ENCODE results near the gene SAMD11.

Gene SAMD11

GRCh38 chr1:918843-919242 is 4.9 kb upstream of the SAMD11 start:
- no peak for DNase-seq

- DNase-seq = no peak
Measured at GRCh38 chr1:919271-919872, 4.4 kb upstream of the SAMD11 start.

- DNase-seq = no peak
Measured at GRCh38 chr1:920010-920409, 3.7 kb upstream of the SAMD11 start.

DNA sequence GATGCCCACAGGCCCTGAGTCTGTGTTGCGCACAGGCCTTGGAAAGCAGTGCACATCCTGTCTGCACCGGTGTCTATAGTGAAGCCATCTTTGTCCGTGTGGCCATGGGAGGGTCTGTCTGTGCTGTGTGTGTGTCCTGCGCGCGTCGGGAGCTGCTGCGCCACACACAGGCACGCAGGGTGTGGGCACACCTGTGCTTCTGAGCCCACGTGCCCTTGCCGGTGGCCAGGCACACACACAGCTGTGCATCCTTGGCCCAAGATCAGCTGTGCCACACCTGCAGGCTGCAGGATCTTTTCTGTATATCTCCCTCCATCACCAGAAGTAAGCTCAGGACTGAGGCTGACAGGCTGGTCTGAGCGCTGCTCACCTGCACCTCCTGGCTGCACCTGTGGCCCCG is 3.2 kb upstream of the SAMD11 start:
- DNase-seq = no peak

DNA sequence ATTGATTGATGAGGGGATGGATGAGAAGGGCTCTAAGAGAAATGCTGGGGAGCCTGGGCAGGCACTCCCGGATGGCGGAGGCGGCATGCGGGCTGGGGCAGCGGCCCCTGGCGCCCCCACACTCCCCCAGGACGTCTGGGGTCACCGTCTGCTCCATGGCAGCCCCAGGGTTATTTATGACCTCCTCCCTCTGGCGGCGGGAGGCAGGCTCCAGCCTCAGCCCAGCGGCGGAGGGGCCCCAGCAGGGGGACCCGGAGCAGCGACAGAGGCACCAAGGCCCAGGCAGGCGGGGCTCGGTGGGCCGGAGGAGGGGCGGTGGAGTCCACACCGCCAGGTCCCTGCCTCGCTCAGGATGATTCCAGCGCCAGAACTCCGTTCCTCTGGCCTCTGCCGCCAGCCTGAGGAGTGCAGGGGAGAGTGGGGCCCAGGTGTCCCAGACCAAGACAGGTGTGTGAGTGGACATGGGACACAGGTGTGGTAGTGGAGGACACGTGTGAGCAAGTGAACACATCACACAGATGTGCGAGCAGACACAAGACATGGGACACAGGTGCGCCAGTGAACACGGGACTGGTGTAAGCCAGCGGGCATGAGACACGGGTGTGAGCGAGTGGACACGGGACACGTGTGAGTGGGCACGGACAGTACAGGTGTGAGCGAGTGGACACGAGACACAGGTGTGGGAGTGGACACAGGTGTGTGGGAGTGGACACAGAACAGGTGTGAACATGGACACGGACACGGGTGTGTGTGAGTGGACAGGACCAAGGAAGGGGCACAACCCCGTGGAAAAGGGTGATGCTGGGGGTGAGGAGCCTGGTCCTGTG is 2.5 kb upstream of the SAMD11 start:
- peak; percentile 51 for DNase-seq

DNA sequence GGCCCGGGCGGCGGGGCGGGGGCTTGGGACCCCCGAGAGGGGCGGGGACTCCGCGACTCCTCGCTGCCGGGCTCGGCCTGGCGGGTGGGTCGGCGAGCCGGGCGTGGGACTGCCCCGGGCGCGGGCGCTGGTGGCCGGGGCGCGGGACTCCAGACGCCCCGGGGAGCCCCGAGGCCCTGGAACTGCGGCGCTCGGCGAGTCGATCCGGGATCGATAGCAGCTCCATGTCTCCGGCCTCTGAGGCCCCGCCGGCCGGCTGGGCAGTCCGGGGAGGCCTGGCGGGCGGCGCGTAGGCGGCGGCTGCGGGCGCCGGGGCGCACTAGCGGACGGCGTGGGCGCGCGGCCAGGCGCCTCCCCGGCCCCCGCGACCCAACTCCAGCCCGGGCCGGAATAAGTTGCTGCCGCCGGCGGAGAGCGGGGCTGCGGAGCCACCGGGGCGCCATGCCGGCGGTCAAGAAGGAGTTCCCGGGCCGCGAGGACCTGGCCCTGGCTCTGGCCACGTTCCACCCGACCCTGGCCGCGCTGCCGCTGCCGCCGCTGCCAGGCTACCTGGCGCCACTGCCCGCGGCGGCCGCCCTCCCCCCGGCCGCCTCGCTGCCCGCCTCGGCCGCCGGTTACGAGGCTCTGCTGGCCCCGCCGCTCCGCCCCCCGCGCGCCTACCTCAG is 400 bp downstream of the SAMD11 start:
- no peak for DNase-seq

DNA sequence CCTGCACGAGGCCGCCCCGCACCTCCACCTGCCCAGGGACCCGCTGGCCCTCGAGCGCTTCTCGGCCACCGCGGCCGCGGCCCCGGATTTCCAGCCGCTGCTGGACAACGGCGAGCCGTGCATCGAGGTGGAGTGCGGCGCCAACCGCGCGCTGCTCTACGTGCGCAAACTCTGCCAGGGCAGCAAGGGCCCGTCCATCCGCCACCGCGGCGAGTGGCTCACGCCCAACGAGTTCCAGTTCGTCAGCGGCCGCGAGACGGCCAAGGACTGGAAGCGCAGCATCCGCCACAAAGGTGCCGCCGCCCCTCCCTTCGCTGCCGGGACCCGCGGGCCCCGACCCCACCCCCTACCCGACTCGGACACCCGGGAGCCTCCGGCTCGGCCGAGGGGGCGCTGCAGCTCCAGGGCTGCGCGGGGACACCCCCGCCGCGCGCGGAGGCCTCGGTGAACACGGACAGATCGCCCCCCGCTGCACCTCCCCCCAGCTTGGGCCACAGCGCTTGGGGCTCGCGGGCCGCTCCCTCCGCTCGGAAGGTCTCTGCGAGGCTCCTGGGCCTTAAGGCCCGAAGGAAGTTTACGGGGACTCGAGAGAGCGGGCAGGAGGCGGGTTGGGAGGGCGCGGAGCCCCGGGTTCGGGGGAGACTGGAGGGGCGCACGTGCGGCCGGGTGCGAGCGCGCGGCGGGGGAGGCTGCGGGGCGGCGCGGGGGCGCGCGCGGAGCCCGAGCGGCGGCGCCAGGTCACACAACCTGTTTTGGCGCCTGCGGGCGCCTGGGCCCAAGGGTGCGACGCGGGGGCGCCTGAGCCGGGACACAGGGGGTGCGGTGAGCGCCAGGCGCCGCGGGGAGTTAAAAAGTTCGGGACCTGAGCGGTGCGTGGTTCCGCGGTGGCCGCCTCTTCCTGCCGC is 1.2 kb downstream of the SAMD11 start:
- no peak for DNase-seq

GRCh38 chr1:925561-926421 is 2.1 kb downstream of the SAMD11 start:
- DNase-seq = no peak

DNA sequence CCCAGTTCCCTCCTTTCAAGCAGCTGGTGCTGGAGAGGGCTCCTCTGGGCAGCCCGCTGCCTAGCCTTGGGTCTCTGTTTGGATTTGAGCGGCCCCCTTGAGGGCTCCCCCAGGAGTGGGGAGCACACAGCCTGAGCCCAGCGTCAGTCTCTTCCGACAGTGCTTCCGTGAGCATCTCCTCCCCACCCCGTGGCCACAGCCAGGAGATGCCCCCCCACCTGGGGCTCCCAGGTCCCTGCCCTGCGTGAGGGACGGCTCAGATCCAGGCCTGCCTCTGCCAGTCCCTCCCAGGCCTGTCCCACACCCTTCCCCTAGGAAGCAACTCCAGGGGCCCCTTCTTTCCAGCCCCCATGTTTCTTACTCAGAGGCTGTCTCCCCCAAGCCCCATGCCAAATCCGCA is 3.5 kb downstream of the SAMD11 start:
- no peak for DNase-seq

DNA sequence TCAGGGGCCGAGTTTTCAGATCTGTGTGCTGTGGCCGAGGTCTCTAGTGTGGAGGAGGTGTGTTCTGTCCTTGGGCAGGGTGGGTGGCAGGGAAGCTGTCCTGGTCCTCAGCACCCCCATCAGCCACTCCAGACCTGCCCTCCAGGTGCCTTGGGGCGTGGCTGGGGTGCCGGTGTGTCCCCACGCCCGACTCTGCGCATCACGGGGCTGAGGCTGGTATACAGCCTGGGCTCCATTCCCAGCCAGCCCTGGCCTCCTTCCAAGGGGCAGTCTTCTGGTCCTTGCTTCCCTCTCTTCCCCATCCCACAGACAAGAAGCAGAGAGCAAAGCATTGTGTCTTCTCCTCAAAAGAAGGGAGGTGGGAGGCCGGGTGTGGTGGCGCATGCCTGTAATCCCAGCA is 4.0 kb downstream of the SAMD11 start:
- DNase-seq = no peak

DNA sequence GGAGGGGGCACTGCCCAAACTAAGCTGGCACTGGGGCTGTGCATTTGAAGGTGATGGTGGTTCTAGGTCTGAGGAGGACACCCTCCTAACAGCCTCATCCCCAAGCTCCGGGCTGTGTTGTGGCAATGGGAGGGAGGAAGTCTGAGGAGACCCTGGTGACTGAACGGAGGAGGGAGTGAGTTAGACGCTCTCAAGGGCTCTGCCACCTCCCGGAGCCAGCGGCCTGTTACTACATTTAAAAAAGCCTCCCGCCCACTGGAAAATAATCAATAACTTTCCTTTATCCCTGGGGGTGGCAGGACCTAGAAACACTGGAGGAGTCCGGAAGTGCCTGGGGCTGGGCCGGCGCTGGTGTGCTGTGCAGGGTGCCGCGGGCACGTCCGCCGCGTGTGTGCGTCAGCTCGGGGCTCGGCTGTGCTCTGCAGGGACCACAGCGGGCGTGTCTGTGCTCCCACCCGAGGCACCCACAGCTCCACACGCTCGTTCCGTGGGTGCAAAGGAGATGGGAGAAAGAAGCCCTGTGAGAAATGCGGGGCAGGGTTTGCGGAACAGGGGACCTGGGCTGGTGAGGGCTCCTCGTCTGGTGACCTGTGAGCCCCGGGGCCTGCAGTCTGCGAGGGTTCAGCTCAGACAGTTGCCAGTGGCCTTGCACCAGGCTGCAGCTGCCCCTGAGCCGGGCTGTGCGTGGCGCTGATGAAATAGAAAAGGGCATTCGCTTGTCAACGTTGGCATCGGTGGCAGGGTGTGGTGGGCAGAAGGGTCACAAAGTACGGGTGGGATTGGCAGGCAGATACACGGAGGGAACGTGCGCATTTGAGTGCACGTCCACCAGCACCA is 5.3 kb downstream of the SAMD11 start:
- DNase-seq = no peak

- no peak for DNase-seq
Measured at GRCh38 chr1:929712-930632, 6.2 kb downstream of the SAMD11 start.

- DNase-seq = no peak
Measured at GRCh38 chr1:930633-931138, 7.0 kb downstream of the SAMD11 start.

- no peak for DNase-seq
Measured at GRCh38 chr1:931380-932172, 7.9 kb downstream of the SAMD11 start.

DNA sequence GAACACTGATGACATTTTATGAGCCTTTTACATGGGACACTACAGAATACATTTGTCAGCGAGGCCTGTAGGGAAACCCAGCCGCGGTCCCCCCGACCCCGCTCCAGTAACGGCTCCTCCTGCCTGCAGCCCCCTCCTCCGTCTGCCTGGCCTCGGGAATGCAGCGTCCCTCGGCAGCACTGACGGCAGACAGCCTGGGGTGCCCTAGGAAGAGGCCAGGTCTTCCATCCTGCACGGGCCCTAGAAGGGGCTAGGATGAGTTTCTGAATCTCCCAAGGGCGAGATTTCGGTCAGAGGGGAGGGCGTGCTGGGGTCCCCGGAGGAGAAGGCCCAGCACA is 8.4 kb downstream of the SAMD11 start:
- no peak for DNase-seq

DNA sequence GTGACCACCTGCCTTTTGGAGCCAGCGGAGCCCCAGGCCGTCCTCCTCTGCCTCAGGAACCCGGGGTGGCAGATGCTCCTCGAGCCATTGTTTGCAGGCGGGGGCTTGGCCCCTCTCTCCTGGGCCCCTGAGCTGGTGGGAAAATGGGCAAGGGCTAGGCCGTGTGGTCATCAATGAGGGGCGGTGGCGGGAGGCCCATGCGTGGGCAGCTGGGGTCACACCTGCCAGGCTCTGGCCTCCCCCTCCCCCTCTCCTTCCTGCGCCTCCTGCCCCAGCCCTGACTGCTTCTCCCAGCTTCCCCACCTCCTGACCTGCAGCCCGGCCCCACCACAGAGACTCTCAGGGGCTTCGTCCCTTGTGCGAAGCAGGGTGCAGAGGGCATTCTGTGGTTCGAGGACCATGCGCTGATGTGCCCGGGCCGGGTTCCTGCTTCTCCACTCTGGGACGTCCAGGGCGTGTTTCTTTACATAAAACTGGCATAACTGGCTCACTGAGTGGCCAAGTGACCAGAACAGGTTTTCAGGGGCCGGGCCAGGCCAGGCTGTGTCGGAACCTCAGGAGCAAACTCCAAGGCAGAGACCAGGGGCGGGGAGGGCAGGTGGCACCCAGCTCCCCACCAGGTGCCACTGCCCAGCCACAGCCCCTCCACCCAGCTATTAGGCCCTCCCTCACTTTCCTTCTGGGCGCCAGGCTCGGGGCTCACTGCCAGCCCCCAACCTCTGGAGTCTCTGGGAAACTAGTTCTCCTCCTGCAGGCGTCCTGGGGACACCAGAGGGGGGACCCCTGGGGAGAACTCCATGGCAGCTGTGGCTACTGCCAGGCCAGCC is 9.3 kb downstream of the SAMD11 start:
- no peak for DNase-seq

DNA sequence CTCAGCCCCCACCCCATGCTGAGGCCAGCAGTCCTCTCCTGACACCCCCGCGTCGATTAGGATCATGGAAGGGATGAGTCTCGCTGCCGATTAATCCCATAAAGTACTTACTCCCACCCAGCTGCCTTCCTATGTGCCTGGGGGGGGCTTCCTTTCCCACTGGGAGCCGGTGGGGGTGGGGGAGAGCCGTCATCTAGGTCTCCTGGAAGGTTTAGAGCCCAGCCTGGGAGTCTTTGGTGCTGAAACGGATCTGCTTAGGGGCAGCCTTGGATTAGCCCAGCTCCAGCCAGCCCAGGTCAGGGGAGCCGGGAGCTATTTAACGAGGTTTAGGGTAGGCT is 9.8 kb downstream of the SAMD11 start:
- no peak for DNase-seq

All from CD4-positive, alpha-beta T cell treated with Interleukin-10 for 1 hour (primary cell).